H1 (cell line): Measurements from ENCODE around the gene SOS1. TPM values are rescaled to one million over a fixed set of nuclear protein-coding genes. Genes with fewer than 3 reads are reported as not detected.

Source experiments
- CTCF ChIA-PET: fragments of 300-600 bp; sonication (Branson Sonifier 250); formaldehyde crosslinking; loops from one replicate; lab custom pipeline; 2021; ENCODE audit not compliant: partially characterized antibody; lab: Charles Lee
- POLR2A ChIA-PET: fragments of 300-600 bp; sonication (Branson Sonifier 250); formaldehyde crosslinking; loops from one replicate; lab custom pipeline; 2021; ENCODE audit warnings: inconsistent platforms; ENCODE audit not compliant: partially characterized antibody; lab: Charles Lee
- DNase-seq, 2 experiments: peaks; one replicate each; pipeline versions ENCODE4 v3.0.0 to v3.0.0-alpha.2; 2010 to 2022; ENCODE audit warnings: low spot score in 2 of 2, low read depth in 1 of 2, mixed read lengths in 1 of 2
- FAIRE-seq: peaks from 2 replicates; lab custom pipeline; 2011; peaks lifted over from hg19 to GRCh38; lab: Jason Lieb, UNC
- H2AFZ ChIP-seq: 2 replicates; pipeline ENCODE4 v1.8.1; 2012; ENCODE audit warnings: low read length, inconsistent platforms
- H2AK5ac ChIP-seq: 2 replicates; pipeline ENCODE4 v1.6.1; 2013; ENCODE audit warnings: low read depth, low read length
- H2BK120ac ChIP-seq: replicated peaks from 2 replicates; pipeline ENCODE3; 2013; ENCODE audit warnings: low read depth, low read length, inconsistent platforms
- H2BK12ac ChIP-seq: 2 replicates; pipeline ENCODE4 v1.6.1; 2013; ENCODE audit warnings: low read depth, low read length
- H2BK15ac ChIP-seq: 2 replicates; pipeline ENCODE4 v1.6.1; 2013; ENCODE audit warnings: low read length
- H2BK20ac ChIP-seq: 2 replicates; pipeline ENCODE4 v1.6.1; 2013; ENCODE audit warnings: low read length
- H2BK5ac ChIP-seq: 2 replicates; pipeline ENCODE4 v1.6.1; 2013; ENCODE audit warnings: low read depth, low read length
- H3K14ac ChIP-seq: 2 replicates; pipeline ENCODE4 v1.6.1; 2013; ENCODE audit warnings: inconsistent platforms; ENCODE audit not compliant: insufficient read length
- H3K18ac ChIP-seq: 2 replicates; pipeline ENCODE4 v1.6.1; 2013; ENCODE audit warnings: low read length; ENCODE audit errors: extremely low read depth
- H3K23ac ChIP-seq: 2 replicates; pipeline ENCODE4 v1.6.1; 2013; ENCODE audit warnings: inconsistent platforms; ENCODE audit not compliant: insufficient read length
- H3K23me2 ChIP-seq: 2 replicates; pipeline ENCODE4 v1.6.1; 2013; ENCODE audit warnings: low read depth, low read length
- H3K27ac ChIP-seq: 2 replicates; pipeline ENCODE4 v1.6.1; 2011; ENCODE audit warnings: low read depth, low read length, inconsistent platforms
- H3K27me3 ChIP-seq, 4 experiments: replicated peaks in 1 of 4; 1 replicate in 1 of 4; 2 replicates in 3 of 4; pipeline versions ENCODE4 v1.6.1 to v1.8.1; 2011 to 2013; ENCODE audit warnings: low read length in 3 of 4, mild to moderate bottlenecking in 3 of 4, inconsistent platforms in 2 of 4, mixed read lengths in 2 of 4, moderate library complexity in 1 of 4; ENCODE audit not compliant: control insufficient read depth in 3 of 4, insufficient read depth in 3 of 4; ENCODE audit errors: extremely low read depth in 1 of 4
- H3K36me3 ChIP-seq, 4 experiments: 2 replicates each; pipeline versions ENCODE4 v1.6.1 to v1.8.1; 2011 to 2013; ENCODE audit warnings: mild to moderate bottlenecking in 4 of 4, low read length in 3 of 4, moderate library complexity in 2 of 4, control low read depth in 1 of 4, inconsistent platforms in 1 of 4; ENCODE audit not compliant: insufficient read depth in 4 of 4, control insufficient read depth in 2 of 4
- H3K4ac ChIP-seq: replicated peaks from 2 replicates; pipeline ENCODE3; 2013; ENCODE audit warnings: low read length, low read depth, mixed read lengths, inconsistent platforms; ENCODE audit not compliant: insufficient read length
- H3K4me1 ChIP-seq, 4 experiments: replicated peaks in 1 of 4; 1 replicate in 1 of 4; 2 replicates in 3 of 4; pipeline versions ENCODE4 v1.6.1 to v1.8.1; 2011 to 2013; ENCODE audit warnings: low read length in 3 of 4, inconsistent platforms in 2 of 4, mixed read lengths in 1 of 4; ENCODE audit not compliant: insufficient read depth in 4 of 4, control insufficient read depth in 3 of 4
- H3K4me2 ChIP-seq, 2 experiments: 2 replicates each; pipeline versions ENCODE4 v1.6.1 to v1.8.1; 2011 to 2013; ENCODE audit warnings: low read depth in 2 of 2, low read length in 2 of 2, control low read depth in 1 of 2, inconsistent platforms in 1 of 2, mild to moderate bottlenecking in 1 of 2; ENCODE audit not compliant: insufficient read depth in 1 of 2
- H3K4me3 ChIP-seq, 4 experiments: fragments of 200-600, 300-600 bp in 1 of 4; sonication (generic), shearing (Covaris generic), sonication (Bioruptor Twin) in 1 of 4; 2 replicates each; pipeline versions ENCODE4 v1.5.1 to v1.8.1; 2011 to 2016; ENCODE audit warnings: low read length in 4 of 4, low read depth in 3 of 4, control low read depth in 2 of 4, inconsistent platforms in 2 of 4, mild to moderate bottlenecking in 2 of 4, mixed read lengths in 1 of 4, moderate library complexity in 1 of 4; ENCODE audit not compliant: insufficient read depth in 2 of 4; ENCODE audit errors: extremely low read depth in 1 of 4
- H3K56ac ChIP-seq: replicated peaks from 2 replicates; pipeline ENCODE3; 2013; ENCODE audit warnings: low read depth, mild to moderate bottlenecking, mixed read lengths, low read length, inconsistent platforms; ENCODE audit not compliant: insufficient read length
- H3K79me1 ChIP-seq: 2 replicates; pipeline ENCODE4 v1.6.1; 2013; ENCODE audit warnings: low read depth, low read length, control low read depth
- H3K79me2 ChIP-seq, 2 experiments: 2 replicates each; pipeline versions ENCODE4 v1.6.1 to v1.8.1; 2012 to 2013; ENCODE audit warnings: low read length in 2 of 2, mild to moderate bottlenecking in 2 of 2, inconsistent platforms in 1 of 2; ENCODE audit not compliant: insufficient read depth in 2 of 2, control insufficient read depth in 1 of 2
- H3K9ac ChIP-seq, 4 experiments: replicated peaks in 1 of 4; 1 replicate in 1 of 4; 2 replicates in 3 of 4; pipeline versions ENCODE4 v1.6.1 to v1.8.1; 2011 to 2013; ENCODE audit warnings: low read depth in 3 of 4, low read length in 3 of 4, control low read depth in 2 of 4, mild to moderate bottlenecking in 2 of 4, moderate library complexity in 2 of 4, inconsistent platforms in 1 of 4; ENCODE audit errors: extremely low read depth in 1 of 4
- H3K9me3 ChIP-seq, 2 experiments: 2 replicates each; pipeline versions ENCODE4 v1.6.1 to v1.8.1; 2012 to 2013; ENCODE audit warnings: mild to moderate bottlenecking in 2 of 2, moderate library complexity in 2 of 2, control low read depth in 1 of 2, inconsistent platforms in 1 of 2, low read depth in 1 of 2, low read length in 1 of 2, mixed read lengths in 1 of 2; ENCODE audit not compliant: insufficient read depth in 2 of 2
- H4K20me1 ChIP-seq, 2 experiments: replicated peaks in 1 of 2; 2 replicates each; pipeline versions ENCODE3 to v1.8.1; 2011 to 2013; ENCODE audit warnings: inconsistent platforms in 2 of 2, low read length in 2 of 2, mild to moderate bottlenecking in 1 of 2; ENCODE audit not compliant: insufficient read depth in 2 of 2, control insufficient read depth in 1 of 2
- H4K5ac ChIP-seq: 2 replicates; pipeline ENCODE4 v1.6.1; 2013; ENCODE audit warnings: low read length, low read depth, mixed read lengths, inconsistent platforms; ENCODE audit not compliant: insufficient read length
- H4K8ac ChIP-seq: 2 replicates; pipeline ENCODE4 v1.8.0; 2013; ENCODE audit warnings: mild to moderate bottlenecking, moderate library complexity, low read length, inconsistent platforms; ENCODE audit not compliant: insufficient read depth; ENCODE audit errors: extremely low read depth
- H4K91ac ChIP-seq: replicated peaks from 2 replicates; pipeline ENCODE3; 2013; ENCODE audit warnings: low read length, mixed read lengths, inconsistent platforms; ENCODE audit not compliant: insufficient read length
- BRCA1 ChIP-seq: IDR thresholded peaks from 2 replicates; pipeline ENCODE4 v1.6.1; 2012; ENCODE audit warnings: low read depth, low read length, improper control_type of control experiment
- EP300 ChIP-seq, 2 experiments: IDR thresholded peaks; 1 replicate in 1 of 2; 2 replicates in 1 of 2; pipeline ENCODE4 v1.6.1; 2011 to 2012; ENCODE audit warnings: low read depth in 2 of 2, low read length in 2 of 2, mild to moderate bottlenecking in 2 of 2, borderline replicate concordance in 1 of 2, inconsistent platforms in 1 of 2, moderate library complexity in 1 of 2
- GTF2F1 ChIP-seq: IDR thresholded peaks from 2 replicates; pipeline ENCODE4 v1.6.1; 2012; ENCODE audit warnings: low read depth, low read length, improper control_type of control experiment, borderline replicate concordance
- HDAC2 ChIP-seq, 2 experiments: fragments of 300-600 bp in 1 of 2; sonication (generic) in 1 of 2; IDR thresholded peaks; 2 replicates each; pipeline ENCODE4 v1.6.1; 2011 to 2012; ENCODE audit warnings: low read depth in 2 of 2, low read length in 2 of 2, mild to moderate bottlenecking in 2 of 2, moderate library complexity in 2 of 2, borderline replicate concordance in 1 of 2, inconsistent platforms in 1 of 2
- KDM1A ChIP-seq: fragments of 200-600, 300-600 bp; sonication (generic); IDR thresholded peaks from 2 replicates; pipeline ENCODE4 v1.7.1; 2016; ENCODE audit warnings: mild to moderate bottlenecking, low read length, borderline replicate concordance
- POLR2AphosphoS5 ChIP-seq: IDR thresholded peaks from 2 replicates; pipeline ENCODE4 v1.6.1; 2011; ENCODE audit warnings: low read depth, low read length
- POU5F1 ChIP-seq: IDR thresholded peaks from 2 replicates; pipeline ENCODE4 v1.6.1; 2011; ENCODE audit warnings: low read depth, mild to moderate bottlenecking, low read length, moderate library complexity
- SIRT6 ChIP-seq: IDR thresholded peaks from one replicate; pipeline ENCODE4 v1.7.1; 2012; ENCODE audit warnings: low read length, inconsistent platforms
- SIX5 ChIP-seq: IDR thresholded peaks from 2 replicates; pipeline ENCODE4 v1.6.1; 2011; ENCODE audit warnings: mild to moderate bottlenecking, low read depth, low read length
- SUZ12 ChIP-seq: fragments of 200-600 bp; sonication (generic); IDR thresholded peaks from 2 replicates; pipeline ENCODE4 v1.6.1; 2012; ENCODE audit warnings: mild to moderate bottlenecking, inconsistent platforms, low read length, moderate library complexity, mixed read lengths
- TBP ChIP-seq: IDR thresholded peaks from 2 replicates; pipeline ENCODE4 v1.6.1; 2011; ENCODE audit warnings: low read depth, low read length, improper control_type of control experiment
- WGBS, 2 experiments: shearing (Covaris generic) in 1 of 2; methylation state at CpG; one replicate each; pipeline versions ENCODE4 v1.1.6 to v1.1.7; 2013 to 2015; ENCODE audit warnings: low lambda C conversion rate in 2 of 2, mixed read lengths in 2 of 2, inconsistent platforms in 1 of 2, low coverage in 1 of 2, missing lambda C conversion rate in 1 of 2; ENCODE audit not compliant: insufficient replicate concordance in 2 of 2, insufficient coverage in 1 of 2, insufficient read length in 1 of 2; ENCODE audit errors: extremely low coverage in 1 of 2, missing lambda C conversion rate in 1 of 2; 5-methylcytosine and 5-hydroxymethylcytosine counted together
- polyA plus RNA-seq, 7 experiments: library from polyadenylated mRNA; depleted of rRNA in 3 of 7; stranded (reverse) in 5 of 7; unstranded in 2 of 7; fragments of >200 nt in 5 of 7; fragments of 200-250 nt in 2 of 7; gene quantifications; 1 replicate in 5 of 7; 2 replicates in 1 of 7; 4 replicates in 1 of 7; pipeline versions ENCODE4 v1.2.1 to v1.2.3, GENCODE V29; 2011 to 2013; ENCODE audit warnings: missing spikeins in 2 of 7, mixed read lengths in 2 of 7
- total RNA-seq: library from RNA; stranded (reverse); fragmentation: NEBNext Ultra II Directional; extraction: Animal tissue kit (Norgen Biotek cat#: 25700); gene quantifications from 2 replicates; pipeline ENCODE4 v1.2.1, GENCODE V29; 2021
- TF ChIP-seq, protein P1 (sequence below): IDR thresholded peaks from 2 replicates; pipeline ENCODE4 v1.6.1; 2011; ENCODE audit warnings: low read length, improper control_type of control experiment

Gene SOS1
- total and polyA plus RNA-seq, 2 of the 8 experiments (the other 6 are each of a cell fraction or from before 2014, with no cell fraction given), result 25.7 to 27.0 TPM

- H4K91ac ChIP-seq, result no peak overlapping the region
- no peak overlapping the region for H2BK12ac ChIP-seq
- H3K27ac ChIP-seq, result no peak overlapping the region
- H2BK20ac ChIP-seq, result no peak overlapping the region
- H3K23ac ChIP-seq, result no peak overlapping the region
- H3K9ac ChIP-seq, result no peak overlapping the region
- no peak overlapping the region for H2AFZ ChIP-seq
- DNase-seq, result no peak
- H4K5ac ChIP-seq, result no peak overlapping the region
- no peaks in the 10 kb centered on the region for H4K20me1 ChIP-seq
- H3K4me2 ChIP-seq, result no peak overlapping the region
- no peaks in the 10 kb centered on the region for H3K23me2 ChIP-seq
- H3K9me3 ChIP-seq, result no peaks in the 10 kb centered on the region
- H3K18ac ChIP-seq, result no peak overlapping the region
- H3K4me3 ChIP-seq, result no peak overlapping the region
- H2AK5ac ChIP-seq, result no peak overlapping the region
- no peak overlapping the region for H3K4ac ChIP-seq
- H4K8ac ChIP-seq, result no peak overlapping the region
- peaks cover 3 to 34% (median 14%) of the 10 kb centered on the region in 4 experiments; a peak in 7 of 8 replicates for H3K36me3 ChIP-seq
- H2BK120ac ChIP-seq, result no peak overlapping the region
- POLR2A ChIA-PET, result no interaction called here
- H2BK15ac ChIP-seq, result no peak overlapping the region
- no peaks in the 10 kb centered on the region for H3K27me3 ChIP-seq
- H3K79me2 ChIP-seq, result no peaks in the 10 kb centered on the region
- WGBS, 2 experiments, result 89% methylated on average over 2 of the region's 2 CpGs; no CpG with 5 or more reads in 1 of the 2 experiments
- no peaks in the 10 kb centered on the region for H3K79me1 ChIP-seq
- H3K4me1 ChIP-seq, result peaks cover 0 to 4% (median 2%) of the 10 kb centered on the region in 4 experiments; a peak in 4 of 7 replicates
- no peak overlapping the region for H3K14ac ChIP-seq
- no peak for FAIRE-seq
- TF ChIP-seq TBP, result no peak
- no peak for TF ChIP-seq HDAC2 (IDR thresholded peaks at IDR 0.05; ENCODE audit: borderline replicate concordance in 1 of 2, low read depth in 2 of 2, low read length in 2 of 2)
- TF ChIP-seq SIX5, result no peak
- no peak for TF ChIP-seq BRCA1
- TF ChIP-seq EP300 (IDR thresholded peaks at IDR 0.05; ENCODE audit: borderline replicate concordance in 1 of 2, low read depth in 2 of 2, low read length in 2 of 2), result no peak
- TF ChIP-seq SIRT6, result no peak
- TF ChIP-seq POU5F1, result no peak
- no peak for TF ChIP-seq GTF2F1
- TF ChIP-seq POLR2AphosphoS5, result no peak
- no peak for TF ChIP-seq KDM1A
- no peak for TF ChIP-seq SUZ12
- TF ChIP-seq, protein P1, sequence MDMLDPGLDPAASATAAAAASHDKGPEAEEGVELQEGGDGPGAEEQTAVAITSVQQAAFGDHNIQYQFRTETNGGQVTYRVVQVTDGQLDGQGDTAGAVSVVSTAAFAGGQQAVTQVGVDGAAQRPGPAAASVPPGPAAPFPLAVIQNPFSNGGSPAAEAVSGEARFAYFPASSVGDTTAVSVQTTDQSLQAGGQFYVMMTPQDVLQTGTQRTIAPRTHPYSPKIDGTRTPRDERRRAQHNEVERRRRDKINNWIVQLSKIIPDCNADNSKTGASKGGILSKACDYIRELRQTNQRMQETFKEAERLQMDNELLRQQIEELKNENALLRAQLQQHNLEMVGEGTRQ, result no peak
- no peak overlapping the region for H2BK5ac ChIP-seq
- CTCF ChIA-PET, result interaction anchor here (0.6 to 3.0 kb wide), 4 partner anchors 25 to 229 kb away, joined by 3 to 9 read pairs (median 5); no protein-coding TSS in a partner anchor
- no peak overlapping the region for H3K56ac ChIP-seq
These were observed 120.3 kb downstream of the SOS1 start for GRCh38 chr2:39000552-39000951.
